H1 (cell line): Measurements from ENCODE around the gene RRAS2. TPM values are rescaled to one million over a fixed set of nuclear protein-coding genes. Genes with fewer than 3 reads are reported as not detected.

Experiments used
- CTCF ChIA-PET: fragments of 300-600 bp; sonication (Branson Sonifier 250); formaldehyde crosslinking; loops from one replicate; lab custom pipeline; 2021; ENCODE audit not compliant: partially characterized antibody; lab: Charles Lee
- POLR2A ChIA-PET: fragments of 300-600 bp; sonication (Branson Sonifier 250); formaldehyde crosslinking; loops from one replicate; lab custom pipeline; 2021; ENCODE audit warnings: inconsistent platforms; ENCODE audit not compliant: partially characterized antibody; lab: Charles Lee
- DNase-seq, 2 experiments: peaks; one replicate each; pipeline versions ENCODE4 v3.0.0 to v3.0.0-alpha.2; 2010 to 2022; ENCODE audit warnings: low spot score in 2 of 2, low read depth in 1 of 2, mixed read lengths in 1 of 2
- FAIRE-seq: peaks from 2 replicates; lab custom pipeline; 2011; peaks lifted over from hg19 to GRCh38; lab: Jason Lieb, UNC
- H2AFZ ChIP-seq: 2 replicates; pipeline ENCODE4 v1.8.1; 2012; ENCODE audit warnings: low read length, inconsistent platforms
- H2AK5ac ChIP-seq: 2 replicates; pipeline ENCODE4 v1.6.1; 2013; ENCODE audit warnings: low read depth, low read length
- H2BK120ac ChIP-seq: replicated peaks from 2 replicates; pipeline ENCODE3; 2013; ENCODE audit warnings: low read depth, low read length, inconsistent platforms
- H2BK12ac ChIP-seq: 2 replicates; pipeline ENCODE4 v1.6.1; 2013; ENCODE audit warnings: low read depth, low read length
- H2BK15ac ChIP-seq: 2 replicates; pipeline ENCODE4 v1.6.1; 2013; ENCODE audit warnings: low read length
- H2BK20ac ChIP-seq: 2 replicates; pipeline ENCODE4 v1.6.1; 2013; ENCODE audit warnings: low read length
- H2BK5ac ChIP-seq: 2 replicates; pipeline ENCODE4 v1.6.1; 2013; ENCODE audit warnings: low read depth, low read length
- H3K14ac ChIP-seq: 2 replicates; pipeline ENCODE4 v1.6.1; 2013; ENCODE audit warnings: inconsistent platforms; ENCODE audit not compliant: insufficient read length
- H3K18ac ChIP-seq: 2 replicates; pipeline ENCODE4 v1.6.1; 2013; ENCODE audit warnings: low read length; ENCODE audit errors: extremely low read depth
- H3K23ac ChIP-seq: 2 replicates; pipeline ENCODE4 v1.6.1; 2013; ENCODE audit warnings: inconsistent platforms; ENCODE audit not compliant: insufficient read length
- H3K23me2 ChIP-seq: 2 replicates; pipeline ENCODE4 v1.6.1; 2013; ENCODE audit warnings: low read depth, low read length
- H3K27ac ChIP-seq: 2 replicates; pipeline ENCODE4 v1.6.1; 2011; ENCODE audit warnings: low read depth, low read length, inconsistent platforms
- H3K27me3 ChIP-seq, 4 experiments: replicated peaks in 1 of 4; 1 replicate in 1 of 4; 2 replicates in 3 of 4; pipeline versions ENCODE4 v1.6.1 to v1.8.1; 2011 to 2013; ENCODE audit warnings: low read length in 3 of 4, mild to moderate bottlenecking in 3 of 4, inconsistent platforms in 2 of 4, mixed read lengths in 2 of 4, moderate library complexity in 1 of 4; ENCODE audit not compliant: control insufficient read depth in 3 of 4, insufficient read depth in 3 of 4; ENCODE audit errors: extremely low read depth in 1 of 4
- H3K36me3 ChIP-seq, 4 experiments: 2 replicates each; pipeline versions ENCODE4 v1.6.1 to v1.8.1; 2011 to 2013; ENCODE audit warnings: mild to moderate bottlenecking in 4 of 4, low read length in 3 of 4, moderate library complexity in 2 of 4, control low read depth in 1 of 4, inconsistent platforms in 1 of 4; ENCODE audit not compliant: insufficient read depth in 4 of 4, control insufficient read depth in 2 of 4
- H3K4ac ChIP-seq: replicated peaks from 2 replicates; pipeline ENCODE3; 2013; ENCODE audit warnings: low read length, low read depth, mixed read lengths, inconsistent platforms; ENCODE audit not compliant: insufficient read length
- H3K4me1 ChIP-seq, 4 experiments: replicated peaks in 1 of 4; 1 replicate in 1 of 4; 2 replicates in 3 of 4; pipeline versions ENCODE4 v1.6.1 to v1.8.1; 2011 to 2013; ENCODE audit warnings: low read length in 3 of 4, inconsistent platforms in 2 of 4, mixed read lengths in 1 of 4; ENCODE audit not compliant: insufficient read depth in 4 of 4, control insufficient read depth in 3 of 4
- H3K4me2 ChIP-seq, 2 experiments: 2 replicates each; pipeline versions ENCODE4 v1.6.1 to v1.8.1; 2011 to 2013; ENCODE audit warnings: low read depth in 2 of 2, low read length in 2 of 2, control low read depth in 1 of 2, inconsistent platforms in 1 of 2, mild to moderate bottlenecking in 1 of 2; ENCODE audit not compliant: insufficient read depth in 1 of 2
- H3K4me3 ChIP-seq, 4 experiments: fragments of 200-600, 300-600 bp in 1 of 4; sonication (generic), shearing (Covaris generic), sonication (Bioruptor Twin) in 1 of 4; 2 replicates each; pipeline versions ENCODE4 v1.5.1 to v1.8.1; 2011 to 2016; ENCODE audit warnings: low read length in 4 of 4, low read depth in 3 of 4, control low read depth in 2 of 4, inconsistent platforms in 2 of 4, mild to moderate bottlenecking in 2 of 4, mixed read lengths in 1 of 4, moderate library complexity in 1 of 4; ENCODE audit not compliant: insufficient read depth in 2 of 4; ENCODE audit errors: extremely low read depth in 1 of 4
- H3K56ac ChIP-seq: replicated peaks from 2 replicates; pipeline ENCODE3; 2013; ENCODE audit warnings: low read depth, mild to moderate bottlenecking, mixed read lengths, low read length, inconsistent platforms; ENCODE audit not compliant: insufficient read length
- H3K79me1 ChIP-seq: 2 replicates; pipeline ENCODE4 v1.6.1; 2013; ENCODE audit warnings: low read depth, low read length, control low read depth
- H3K79me2 ChIP-seq, 2 experiments: 2 replicates each; pipeline versions ENCODE4 v1.6.1 to v1.8.1; 2012 to 2013; ENCODE audit warnings: low read length in 2 of 2, mild to moderate bottlenecking in 2 of 2, inconsistent platforms in 1 of 2; ENCODE audit not compliant: insufficient read depth in 2 of 2, control insufficient read depth in 1 of 2
- H3K9ac ChIP-seq, 4 experiments: replicated peaks in 1 of 4; 1 replicate in 1 of 4; 2 replicates in 3 of 4; pipeline versions ENCODE4 v1.6.1 to v1.8.1; 2011 to 2013; ENCODE audit warnings: low read depth in 3 of 4, low read length in 3 of 4, control low read depth in 2 of 4, mild to moderate bottlenecking in 2 of 4, moderate library complexity in 2 of 4, inconsistent platforms in 1 of 4; ENCODE audit errors: extremely low read depth in 1 of 4
- H3K9me3 ChIP-seq, 2 experiments: 2 replicates each; pipeline versions ENCODE4 v1.6.1 to v1.8.1; 2012 to 2013; ENCODE audit warnings: mild to moderate bottlenecking in 2 of 2, moderate library complexity in 2 of 2, control low read depth in 1 of 2, inconsistent platforms in 1 of 2, low read depth in 1 of 2, low read length in 1 of 2, mixed read lengths in 1 of 2; ENCODE audit not compliant: insufficient read depth in 2 of 2
- H4K20me1 ChIP-seq, 2 experiments: replicated peaks in 1 of 2; 2 replicates each; pipeline versions ENCODE3 to v1.8.1; 2011 to 2013; ENCODE audit warnings: inconsistent platforms in 2 of 2, low read length in 2 of 2, mild to moderate bottlenecking in 1 of 2; ENCODE audit not compliant: insufficient read depth in 2 of 2, control insufficient read depth in 1 of 2
- H4K5ac ChIP-seq: 2 replicates; pipeline ENCODE4 v1.6.1; 2013; ENCODE audit warnings: low read length, low read depth, mixed read lengths, inconsistent platforms; ENCODE audit not compliant: insufficient read length
- H4K8ac ChIP-seq: 2 replicates; pipeline ENCODE4 v1.8.0; 2013; ENCODE audit warnings: mild to moderate bottlenecking, moderate library complexity, low read length, inconsistent platforms; ENCODE audit not compliant: insufficient read depth; ENCODE audit errors: extremely low read depth
- H4K91ac ChIP-seq: replicated peaks from 2 replicates; pipeline ENCODE3; 2013; ENCODE audit warnings: low read length, mixed read lengths, inconsistent platforms; ENCODE audit not compliant: insufficient read length
- CEBPB ChIP-seq: IDR thresholded peaks from 2 replicates; pipeline ENCODE4 v1.6.1; 2012; ENCODE audit warnings: low read depth, low read length
- RXRA ChIP-seq: IDR thresholded peaks from 2 replicates; pipeline ENCODE4 v1.6.1; 2011; ENCODE audit warnings: low read depth, mild to moderate bottlenecking, low read length, moderate library complexity; ENCODE audit not compliant: insufficient read depth
- polyA plus RNA-seq, 7 experiments: library from polyadenylated mRNA; depleted of rRNA in 3 of 7; stranded (reverse) in 5 of 7; unstranded in 2 of 7; fragments of >200 nt in 5 of 7; fragments of 200-250 nt in 2 of 7; gene quantifications; 1 replicate in 5 of 7; 2 replicates in 1 of 7; 4 replicates in 1 of 7; pipeline versions ENCODE4 v1.2.1 to v1.2.3, GENCODE V29; 2011 to 2013; ENCODE audit warnings: missing spikeins in 2 of 7, mixed read lengths in 2 of 7
- total RNA-seq: library from RNA; stranded (reverse); fragmentation: NEBNext Ultra II Directional; extraction: Animal tissue kit (Norgen Biotek cat#: 25700); gene quantifications from 2 replicates; pipeline ENCODE4 v1.2.1, GENCODE V29; 2021
- TF ChIP-seq, protein P1 (sequence below): IDR thresholded peaks from 2 replicates; pipeline ENCODE4 v1.6.1; 2012; ENCODE audit warnings: inconsistent platforms

RRAS2 gene
- total and polyA plus RNA-seq, 2 of the 8 experiments (the other 6 are each of a cell fraction or from before 2014, with no cell fraction given) = 72.3 to 234 TPM

DNA sequence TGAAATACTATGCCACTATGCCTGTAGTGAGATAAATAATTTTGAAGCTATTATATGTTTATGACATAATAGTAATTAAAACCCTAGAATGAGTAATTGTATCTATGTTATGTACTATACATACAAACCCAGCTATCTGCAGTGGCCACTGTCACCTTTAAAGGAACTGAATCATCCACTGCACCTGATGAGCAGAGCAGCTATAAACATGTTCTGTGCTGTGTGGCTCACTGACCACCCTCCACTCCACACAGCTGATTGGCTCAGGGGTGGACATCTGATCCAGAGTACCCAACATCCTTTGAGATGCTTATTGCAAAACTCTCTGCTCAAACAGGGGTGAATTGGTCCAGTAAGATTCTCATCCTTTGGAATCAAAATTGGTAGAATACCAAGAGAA, 19.2 kb upstream of the RRAS2 start:
- POLR2A ChIA-PET = interaction anchor here (0.8 to 2.1 kb wide), 3 partner anchors 9 to 20 kb away, joined by 3 to 5 read pairs (median 5); no protein-coding TSS in a partner anchor

More for the DNA sequence above, 19.2 kb upstream of the RRAS2 start:
- Histone ChIP-seq H4K5ac (no peak overlapping the region), H2BK15ac (no peak overlapping the region), H2AK5ac (no peak overlapping the region), H2BK20ac (no peak overlapping the region), H3K27ac (no peak overlapping the region), H3K4ac (no peak overlapping the region), H3K18ac (no peak overlapping the region), H2BK120ac (no peak overlapping the region), H3K79me2 (no peaks in the 10 kb centered on the region), H3K56ac (no peak overlapping the region), H4K91ac (no peak overlapping the region), H3K4me1 (peaks cover 0 to 7% (median 4%) of the 10 kb centered on the region in 4 experiments; a peak in 4 of 7 replicates), H2BK12ac (no peak overlapping the region), H3K4me2 (no peak overlapping the region), H3K79me1 (no peaks in the 10 kb centered on the region), H3K14ac (no peak overlapping the region), H3K9me3 (no peaks in the 10 kb centered on the region), H2AFZ (no peak overlapping the region), H3K27me3 (peaks cover 0 to 16% (median 3%) of the 10 kb centered on the region in 4 experiments; a peak in 5 of 7 replicates), H4K8ac (no peak overlapping the region), H3K9ac (no peak overlapping the region), H3K23me2 (peaks cover 4% of the 10 kb centered on the region; the same call in 1 of the 2 replicates), H3K4me3 (no peak overlapping the region), H2BK5ac (no peak overlapping the region), H4K20me1 (no peaks in the 10 kb centered on the region), H3K36me3 (no peaks in the 10 kb centered on the region), H3K23ac (no peak overlapping the region)
- TF ChIP-seq, protein P1, sequence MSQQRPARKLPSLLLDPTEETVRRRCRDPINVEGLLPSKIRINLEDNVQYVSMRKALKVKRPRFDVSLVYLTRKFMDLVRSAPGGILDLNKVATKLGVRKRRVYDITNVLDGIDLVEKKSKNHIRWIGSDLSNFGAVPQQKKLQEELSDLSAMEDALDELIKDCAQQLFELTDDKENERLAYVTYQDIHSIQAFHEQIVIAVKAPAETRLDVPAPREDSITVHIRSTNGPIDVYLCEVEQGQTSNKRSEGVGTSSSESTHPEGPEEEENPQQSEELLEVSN = no peak
- TF ChIP-seq CEBPB (no peak), RXRA (no peak)
- no peak for FAIRE-seq
- CTCF ChIA-PET = interaction anchor here (0.5 to 4.5 kb wide), 8 partner anchors 9 to 592 kb away, joined by 3 to 26 read pairs (median 6); no protein-coding TSS in a partner anchor
- no peak for DNase-seq
